Osteocyte (in vitro differentiated cells): ENCODE data around the gene DNAH9. TPM values are rescaled to one million over a fixed set of nuclear protein-coding genes. Genes with fewer than 3 reads are reported as not detected.

Source experiments
- DNase-seq: peaks from one replicate; pipeline ENCODE4 v3.0.0; 2021; ENCODE audit warnings: mixed read lengths; ENCODE audit not compliant: unreplicated experiment; ENCODE audit errors: extremely low spot score
- H3K27ac Mint-ChIP-seq: one replicate; pipeline ENCODE4 v1.8.0; 2021; ENCODE audit warnings: mild to moderate bottlenecking, mixed read lengths; ENCODE audit not compliant: unreplicated experiment
- H3K27me3 Mint-ChIP-seq: one replicate; pipeline ENCODE4 v1.8.0; 2021; ENCODE audit warnings: mixed read lengths; ENCODE audit not compliant: unreplicated experiment
- H3K36me3 Mint-ChIP-seq: one replicate; pipeline ENCODE4 v1.8.0; 2021; ENCODE audit warnings: mixed read lengths; ENCODE audit not compliant: unreplicated experiment
- H3K4me1 Mint-ChIP-seq: one replicate; pipeline ENCODE4 v1.8.0; 2021; ENCODE audit warnings: mixed read lengths; ENCODE audit not compliant: unreplicated experiment
- H3K4me3 Mint-ChIP-seq: one replicate; pipeline ENCODE4 v1.8.0; 2021; ENCODE audit warnings: mild to moderate bottlenecking, moderate library complexity, mixed read lengths; ENCODE audit not compliant: unreplicated experiment
- H3K9me3 Mint-ChIP-seq: one replicate; pipeline ENCODE4 v1.8.0; 2021; ENCODE audit warnings: mixed read lengths; ENCODE audit not compliant: unreplicated experiment
- CTCF ChIP-seq: fragments of 200-600 bp; sonication (generic); IDR thresholded peaks from 2 replicates; pipeline ENCODE4 v1.5.0; 2021; ENCODE audit warnings: antibody characterized with exemption, mild to moderate bottlenecking, moderate library complexity
- long read RNA-seq: library from polyadenylated mRNA; unstranded; transcript quantifications from one replicate; pipeline ENCODE4 v2.0.0, GENCODE V29; 2021
- total RNA-seq: library from RNA; stranded (reverse); gene quantifications from 2 replicates; pipeline ENCODE4 v1.2.1, GENCODE V29; 2021

Gene DNAH9
- total RNA-seq, result not detected in 2 replicates
- long read RNA-seq, partial matches to known transcripts, result 0 of 5 reads
- long read RNA-seq, other reads (novel, unspliced or antisense), result 5 of 5 reads

- peak within 1 kb of the TSS; percentile 56 for H3K4me3 Mint-ChIP-seq
- TF ChIP-seq CTCF, result no peak
- peaks cover 8% of the 10 kb centered on the region for H3K27me3 Mint-ChIP-seq
- H3K4me1 Mint-ChIP-seq, result peaks cover 2% of the 10 kb centered on the region
- DNase-seq, result peak; percentile 87
- peaks cover 3% of the 10 kb centered on the region for H3K9me3 Mint-ChIP-seq
- H3K27ac Mint-ChIP-seq, result no peak within 1 kb of the TSS
- H3K36me3 Mint-ChIP-seq, result no peaks in the 10 kb centered on the region
Observed at GRCh38 chr17:11598274-11599221, at the start of gene DNAH9. Gene DNAH9 (plus strand): TSS chr17:11598470. CDS start chr17:11598499, 29 bp downstream.

- no peak for DNase-seq
- TF ChIP-seq CTCF, result no peak
- H3K27me3 Mint-ChIP-seq, result no peaks in the 10 kb centered on the region
- H3K36me3 Mint-ChIP-seq, result no peaks in the 10 kb centered on the region
- peaks cover 24% of the 10 kb centered on the region for H3K9me3 Mint-ChIP-seq
- H3K4me1 Mint-ChIP-seq, result no peaks in the 10 kb centered on the region
- no peak overlapping the region for H3K4me3 Mint-ChIP-seq
- H3K27ac Mint-ChIP-seq, result no peak overlapping the region
Observed at GRCh38 chr17:11550431-11550830, 47.8 kb upstream of the DNAH9 start.

- Mint-ChIP-seq H3K4me1 (no peaks in the 10 kb centered on the region), H3K9me3 (peaks cover 30% of the 10 kb centered on the region), H3K4me3 (no peak overlapping the region), H3K27me3 (no peaks in the 10 kb centered on the region), H3K27ac (no peak overlapping the region), H3K36me3 (no peaks in the 10 kb centered on the region)
- no peak for DNase-seq
- no peak for TF ChIP-seq CTCF
Observed at GRCh38 chr17:11551442-11551841, 46.8 kb upstream of the DNAH9 start.

GRCh38 chr17:11553135-11553534, 45.1 kb upstream of the DNAH9 start:
- Mint-ChIP-seq H3K4me1 (no peaks in the 10 kb centered on the region), H3K27me3 (no peaks in the 10 kb centered on the region), H3K27ac (no peak overlapping the region), H3K9me3 (peaks cover 34% of the 10 kb centered on the region), H3K36me3 (no peaks in the 10 kb centered on the region), H3K4me3 (no peak overlapping the region)
- TF ChIP-seq CTCF, result no peak
- DNase-seq, result no peak

GRCh38 chr17:11554042-11554441, 44.2 kb upstream of the DNAH9 start:
- no peak for TF ChIP-seq CTCF
- Mint-ChIP-seq H3K27ac (no peak overlapping the region), H3K4me3 (no peak overlapping the region), H3K27me3 (no peaks in the 10 kb centered on the region), H3K36me3 (no peaks in the 10 kb centered on the region), H3K4me1 (no peaks in the 10 kb centered on the region), H3K9me3 (peaks cover 34% of the 10 kb centered on the region)
- DNase-seq, result no peak
